Aorta (tissue), 5 donors: ENCODE results near the gene CLPX. TPM values are rescaled to one million over a fixed set of nuclear protein-coding genes. Genes with fewer than 3 reads are reported as not detected.
A peak's percentile ranks its signal among the peaks of the same experiment; 100 is the strongest.

Source experiments
- ATAC-seq: fragments of 200-7000 bp; cut with Tn5 transposase; one replicate; pipeline ENCODE4 v1.9.1; 2022; ENCODE audit warnings: moderate library complexity; ENCODE audit not compliant: low FRiP score
- DNase-seq, 2 donors: peaks; one replicate each; pipeline ENCODE4 v3.0.0-alpha.2; 2020
- H3K27ac ChIP-seq, 2 donors: one replicate each; pipeline ENCODE4 v1.5.1; 2013; ENCODE audit warnings: low read length in 2 of 2, mild to moderate bottlenecking in 2 of 2, moderate library complexity in 2 of 2, control low read depth in 1 of 2, inconsistent platforms in 1 of 2, low read depth in 1 of 2
- H3K27me3 ChIP-seq, 2 donors: one replicate each; pipeline ENCODE4 v1.6.1; 2013; ENCODE audit warnings: control low read depth in 1 of 2, low read length in 1 of 2, mild to moderate bottlenecking in 1 of 2, moderate library complexity in 1 of 2; ENCODE audit not compliant: insufficient read depth in 2 of 2, control insufficient read depth in 1 of 2
- H3K36me3 ChIP-seq, 2 donors: one replicate each; pipeline ENCODE4 v1.6.1; 2013; ENCODE audit warnings: control low read depth in 1 of 2, low read length in 1 of 2, mild to moderate bottlenecking in 1 of 2; ENCODE audit not compliant: insufficient read depth in 2 of 2, control insufficient read depth in 1 of 2
- H3K4me1 ChIP-seq, 2 donors: one replicate each; pipeline ENCODE4 v1.6.1; 2013; ENCODE audit warnings: low read length in 2 of 2, control low read depth in 1 of 2, mild to moderate bottlenecking in 1 of 2, moderate library complexity in 1 of 2; ENCODE audit not compliant: insufficient read depth in 2 of 2, control insufficient read depth in 1 of 2
- H3K4me3 ChIP-seq, 2 donors: one replicate each; pipeline ENCODE4 v1.5.1; 2013; ENCODE audit warnings: low read length in 2 of 2, control low read depth in 1 of 2, mild to moderate bottlenecking in 1 of 2
- H3K9me3 ChIP-seq: one replicate; pipeline ENCODE4 v1.6.1; 2013; ENCODE audit warnings: mild to moderate bottlenecking, low read length; ENCODE audit not compliant: control insufficient read depth
- WGBS, 2 donors: extraction: QIAGEN DNeasy Blood & Tissue Kit; methylation state at CpG; one replicate each; pipeline ENCODE4 v1.1.7; 2013; 5-methylcytosine and 5-hydroxymethylcytosine counted together
- intact Hi-C, 2 donors: fragments of 100-400 bp; cut with DNase I; formaldehyde crosslinking; loops; one replicate each; pipeline versions ENCODE4 v1.14.2 to v1.15.0; 2022
- polyA plus RNA-seq, 2 donors: library from polyadenylated mRNA; stranded (reverse); fragments of 200-250 nt; gene quantifications; one replicate each; pipeline ENCODE4 v1.2.3, GENCODE V29; 2013
- total RNA-seq, 2 donors: library from RNA; stranded (reverse); fragmentation: NEBNext Ultra II Directional; extraction: Animal tissue kit (Norgen Biotek cat#: 25700); gene quantifications; one replicate each; pipeline ENCODE4 v1.2.1, GENCODE V29; 2021
- donor health status: healthy with polysubstance abuse.
- donor health status: Bipolar disorder and iron deficiency.
- donor health status: DM: no; HTN: no; CAD: no.
- donor health status: DM: no; HTN: no; CAD: no.
- donor health status: DM: yes; HTN: yes; CAD: no.

The CLPX gene
- total and polyA plus RNA-seq, 4 donors = 11.0 to 43.9 (median 26.6) TPM

DNA sequence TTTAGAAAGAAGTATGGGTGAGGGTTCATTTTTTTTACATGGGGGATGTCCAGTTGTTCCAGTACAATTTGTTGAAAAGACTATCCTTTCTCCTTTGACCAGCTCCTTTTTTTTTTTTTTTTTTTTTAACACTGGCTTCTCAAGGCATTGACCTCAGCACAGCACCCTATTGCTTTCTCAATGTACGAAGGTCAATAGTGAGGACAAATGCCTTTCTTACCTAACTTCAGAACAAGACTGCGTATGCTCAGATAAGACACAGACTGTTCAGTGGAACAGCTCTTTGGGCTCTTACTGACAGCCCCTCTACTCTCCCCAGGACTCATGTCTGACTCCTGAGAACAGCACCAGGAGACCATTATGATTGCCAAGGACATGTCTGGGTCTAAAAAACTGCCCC is 36.6 kb upstream of the CLPX start:
- no peak for ATAC-seq
- DNase-seq = no peak
- WGBS, 2 donors = 91 to 92% methylated on average over 2 of the region's 2 CpGs
- Histone ChIP-seq H3K9me3 (no peaks in the 10 kb centered on the region), H3K27ac (no peak overlapping the region), H3K4me1 (no peaks in the 10 kb centered on the region), H3K27me3 (no peaks in the 10 kb centered on the region), H3K36me3 (no peaks in the 10 kb centered on the region), H3K4me3 (no peak overlapping the region)
- intact Hi-C loops = no loop called here

DNA sequence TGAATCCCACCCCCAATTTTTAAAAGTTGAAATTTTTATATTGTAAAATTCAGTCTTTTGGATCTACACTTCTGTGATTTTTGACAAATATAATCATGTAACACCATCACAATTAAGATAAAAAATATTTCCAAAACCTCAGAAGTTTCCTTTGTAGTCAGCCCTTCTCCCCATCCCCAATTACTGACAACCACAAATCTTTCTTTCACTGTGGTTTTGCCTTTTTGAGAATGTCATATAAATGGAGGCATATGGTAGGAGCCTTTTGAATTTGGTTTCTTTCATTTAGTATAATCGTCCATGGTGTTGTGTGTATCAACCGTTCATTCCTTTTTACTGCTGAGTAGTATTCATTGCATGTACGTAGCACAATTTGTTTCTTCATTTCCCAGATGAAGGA is 34.0 kb upstream of the CLPX start:
- Histone ChIP-seq H3K9me3 (no peaks in the 10 kb centered on the region), H3K36me3 (no peaks in the 10 kb centered on the region), H3K27me3 (no peaks in the 10 kb centered on the region), H3K27ac (no peak overlapping the region), H3K4me1 (no peaks in the 10 kb centered on the region), H3K4me3 (no peak overlapping the region)
- DNase-seq (no peak), ATAC-seq (no peak)
- WGBS, 2 donors = 92 to 93% methylated on average over 3 of the region's 3 CpGs
- intact Hi-C loops = no loop called here

DNA sequence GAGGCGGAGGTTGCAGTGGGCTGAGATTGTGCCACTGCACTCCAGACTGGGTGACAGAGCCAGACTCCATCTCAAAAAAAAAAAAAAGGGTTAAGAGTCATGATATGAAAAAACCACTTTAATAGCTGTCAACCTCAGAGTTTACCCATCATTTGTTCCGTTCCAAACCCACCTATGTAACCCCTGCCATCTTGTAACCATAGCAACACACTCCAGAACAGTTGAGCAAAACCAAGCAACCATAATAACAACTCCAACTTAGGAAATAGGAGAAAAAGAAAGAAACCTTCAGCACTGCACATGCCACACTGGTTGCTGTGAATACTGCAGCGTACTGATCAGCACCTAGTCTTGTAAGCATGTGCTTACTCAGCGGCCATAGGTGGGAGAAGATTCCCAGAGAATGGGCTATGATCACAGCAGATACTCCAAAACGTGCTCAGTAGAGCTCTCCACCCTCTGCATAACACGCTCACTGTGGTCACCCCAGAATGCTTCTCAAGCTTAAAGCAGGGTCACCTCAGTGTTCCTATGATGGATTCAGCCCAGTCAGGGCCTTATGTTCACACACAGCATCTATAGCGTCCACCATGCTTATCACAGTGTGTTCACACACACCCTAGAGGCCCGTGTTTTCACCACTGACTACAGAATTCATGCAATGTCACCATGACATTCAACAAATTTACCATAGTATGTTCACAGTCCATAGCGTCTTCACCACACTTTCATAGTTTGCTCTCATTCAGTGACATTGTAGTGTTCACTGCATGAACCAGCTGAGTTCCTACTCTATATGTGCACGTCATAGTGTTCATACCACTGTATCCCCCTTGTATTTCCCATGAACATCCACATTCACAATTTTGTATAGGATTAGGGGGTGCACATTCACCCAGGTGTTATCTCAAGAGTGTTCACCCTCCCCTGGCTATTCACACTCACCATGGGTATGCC is 32.7 kb upstream of the CLPX start:
- ATAC-seq (no peak), DNase-seq (no peak)
- Histone ChIP-seq H3K27ac (no peak overlapping the region), H3K9me3 (no peaks in the 10 kb centered on the region), H3K36me3 (no peaks in the 10 kb centered on the region), H3K27me3 (no peaks in the 10 kb centered on the region), H3K4me3 (no peak overlapping the region), H3K4me1 (no peaks in the 10 kb centered on the region)
- WGBS, 2 donors = 82 to 87% methylated on average over 10 of the region's 10 CpGs
- intact Hi-C loops = no loop called here

DNA sequence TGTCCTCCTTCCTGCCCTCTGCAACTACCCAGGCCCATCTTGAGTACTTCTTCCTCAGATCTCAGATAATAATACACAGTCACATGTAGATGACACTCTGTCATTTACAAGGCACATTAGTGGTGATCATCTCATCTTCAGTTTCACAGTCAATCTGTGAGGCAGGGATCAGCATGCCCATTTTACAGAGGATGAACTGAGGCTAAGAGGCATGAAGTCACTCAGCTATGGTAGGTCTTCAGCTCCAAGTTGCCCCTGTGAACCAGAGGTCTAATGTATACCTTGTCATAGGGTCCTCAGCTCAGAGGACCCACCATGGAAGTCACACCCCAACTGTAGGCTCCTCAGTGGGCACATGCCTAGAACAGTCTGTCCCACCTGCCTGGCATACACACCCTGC is 30.4 kb upstream of the CLPX start:
- intact Hi-C loops = no loop called here
- ATAC-seq (no peak), DNase-seq (no peak)
- Histone ChIP-seq H3K9me3 (no peaks in the 10 kb centered on the region), H3K36me3 (no peaks in the 10 kb centered on the region), H3K4me1 (no peaks in the 10 kb centered on the region), H3K4me3 (no peak overlapping the region), H3K27me3 (no peaks in the 10 kb centered on the region), H3K27ac (no peak overlapping the region)

DNA sequence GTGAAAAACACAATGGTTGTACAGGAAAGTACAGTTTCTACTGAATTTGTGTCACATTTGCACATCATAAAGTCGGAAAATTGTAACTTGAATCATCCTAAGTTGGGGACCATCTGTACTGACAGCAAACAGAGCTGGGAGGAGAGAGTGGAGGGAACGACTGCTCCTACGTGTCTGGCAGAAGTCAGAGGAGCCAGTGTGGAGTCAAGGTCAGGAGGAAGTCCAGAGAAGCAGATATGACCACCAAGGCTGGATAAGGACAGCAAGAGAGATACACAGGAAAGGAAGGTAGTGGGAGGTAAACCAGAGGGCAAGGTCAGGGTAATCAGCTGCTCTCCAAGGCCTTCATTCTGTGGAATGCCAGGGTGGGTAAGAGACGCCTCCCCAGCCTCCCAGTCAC is 28.9 kb upstream of the CLPX start:
- no peaks in the 10 kb centered on the region for H3K9me3 ChIP-seq
- no peaks in the 10 kb centered on the region for H3K36me3 ChIP-seq
- H3K4me3 ChIP-seq = no peak overlapping the region
- no peak for DNase-seq
- no peaks in the 10 kb centered on the region for H3K27me3 ChIP-seq
- no peaks in the 10 kb centered on the region for H3K4me1 ChIP-seq
- no peak overlapping the region for H3K27ac ChIP-seq
- WGBS, 2 donors = 87 to 91% methylated on average over 4 of the region's 4 CpGs
- no peak for ATAC-seq
- intact Hi-C loops = no loop called here

DNA sequence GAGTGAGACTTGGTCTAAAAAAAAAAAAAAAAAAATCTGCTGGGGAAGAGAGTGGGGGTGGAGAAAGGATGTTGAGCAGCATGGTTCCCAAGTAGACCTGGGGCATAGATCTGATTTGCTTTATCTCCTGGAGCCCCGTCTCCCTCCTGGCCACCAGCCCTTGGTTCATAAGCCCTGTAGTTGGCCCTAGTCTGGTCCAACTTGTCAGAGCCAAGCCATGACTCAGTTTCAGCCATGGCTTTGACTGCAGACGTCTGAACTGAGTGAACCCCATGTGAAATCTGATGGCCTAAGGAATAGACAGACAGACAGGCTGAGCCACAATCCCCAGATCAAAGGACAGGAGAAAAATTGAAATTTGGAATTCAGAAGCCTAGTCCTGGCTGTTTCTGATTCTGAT is 28.1 kb upstream of the CLPX start:
- Histone ChIP-seq H3K27ac (no peak overlapping the region), H3K4me1 (no peaks in the 10 kb centered on the region), H3K9me3 (no peaks in the 10 kb centered on the region), H3K27me3 (no peaks in the 10 kb centered on the region), H3K4me3 (no peak overlapping the region), H3K36me3 (no peaks in the 10 kb centered on the region)
- 10 to 14% methylated on average over 2 of the region's 2 CpGs for WGBS, 2 donors
- ATAC-seq = peak; percentile 31
- intact Hi-C loops = no loop called here
- DNase-seq = no peak

DNA sequence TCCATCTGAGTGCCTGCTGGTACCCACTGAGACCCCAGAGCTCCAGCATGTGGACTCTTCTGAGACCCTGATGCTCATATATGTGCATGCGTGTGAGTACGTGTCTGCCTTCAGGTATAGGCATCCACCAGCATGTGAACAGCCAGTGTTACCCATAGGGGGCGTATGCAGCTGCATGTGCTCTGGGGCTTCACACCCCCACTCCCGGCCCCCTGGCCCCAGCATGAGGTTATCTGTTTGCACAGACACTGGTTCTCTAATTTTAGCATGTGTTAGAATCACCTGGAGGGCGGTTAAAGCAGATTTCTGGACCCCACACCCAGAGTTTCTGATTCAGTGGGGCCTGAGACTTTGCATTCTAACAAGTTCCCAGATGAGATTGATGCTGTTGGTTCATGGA is 27.0 kb upstream of the CLPX start:
- Histone ChIP-seq H3K4me1 (no peaks in the 10 kb centered on the region), H3K4me3 (no peak overlapping the region), H3K27me3 (no peaks in the 10 kb centered on the region), H3K27ac (no peak overlapping the region), H3K9me3 (no peaks in the 10 kb centered on the region), H3K36me3 (no peaks in the 10 kb centered on the region)
- intact Hi-C loops = no loop called here
- ATAC-seq (no peak), DNase-seq (no peak)
- WGBS, 2 donors = 81 to 84% methylated on average over 5 of the region's 5 CpGs

DNA sequence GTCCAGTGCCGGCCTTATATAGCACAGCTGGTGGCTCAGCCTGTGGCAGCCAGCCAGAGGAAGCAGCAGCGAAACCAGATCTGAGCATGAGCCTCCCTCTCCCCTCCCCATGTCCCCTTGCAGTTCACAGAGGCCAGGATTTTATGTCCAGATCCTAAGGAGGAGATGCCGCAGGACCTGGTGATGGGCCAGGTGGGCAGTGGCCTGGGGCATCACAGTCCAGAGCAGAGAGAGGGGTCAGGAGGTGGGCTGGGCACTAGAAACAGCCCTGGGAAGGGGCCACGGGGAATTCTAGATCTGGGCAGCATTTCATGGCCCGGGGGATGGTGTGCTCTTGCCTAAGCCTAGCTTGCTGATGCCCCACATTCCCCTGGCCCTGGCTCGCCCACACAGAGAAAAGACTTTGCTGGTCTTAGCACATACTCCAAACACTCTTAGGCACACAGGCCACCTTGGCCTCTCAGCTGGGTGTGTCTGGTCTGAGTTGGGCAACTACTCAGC is 26.4 kb upstream of the CLPX start:
- intact Hi-C loops = no loop called here
- ATAC-seq = peak; percentile 17
- H3K9me3 ChIP-seq = no peaks in the 10 kb centered on the region
- 43 to 46% methylated on average over 5 to 6 of the region's 6 CpGs for WGBS, 2 donors
- H3K27me3 ChIP-seq = no peaks in the 10 kb centered on the region
- no peak overlapping the region for H3K27ac ChIP-seq
- no peak overlapping the region for H3K4me3 ChIP-seq
- peak in 1 of 2 donors; percentile 56 for DNase-seq
- H3K4me1 ChIP-seq = no peaks in the 10 kb centered on the region
- no peaks in the 10 kb centered on the region for H3K36me3 ChIP-seq
